OCI-LY7 (cell line): Measurements from ENCODE around the gene RTEL1. TPM values are rescaled to one million over a fixed set of nuclear protein-coding genes. Genes with fewer than 3 reads are reported as not detected.
"Not testable (repeated sequence)": the region's sequence is repeated elsewhere in the genome, so short reads cannot be mapped to it uniquely, and the experiment has no call there.

Experiments
- BruUV-seq: library from RNA; stranded (reverse); fragments of 400-500 nt; replicated peaks from 2 replicates; lab custom pipeline; 2021; lab: Mats Ljungman, UMichigan
- CTCF ChIA-PET: fragments of 300-600 bp; sonication (Branson Sonifier 250); formaldehyde crosslinking; loops from one replicate; lab custom pipeline; 2022; ENCODE audit warnings: antibody characterized with exemption; ENCODE audit not compliant: unreplicated experiment; lab: Charles Lee
- POLR2A ChIA-PET: fragments of 300-600 bp; sonication (Branson Sonifier 250); formaldehyde crosslinking; loops from one replicate; lab custom pipeline; 2022; ENCODE audit warnings: antibody characterized with exemption; lab: Charles Lee
- DNase-seq: peaks from one replicate; pipeline ENCODE4 v3.0.0-alpha.2; 2015; ENCODE audit warnings: low spot score
- H2AFZ ChIP-seq: fragments of 200-600 bp; sonication (generic), shearing (Covaris generic); 2 replicates; pipeline ENCODE4 v1.6.1; 2014; ENCODE audit warnings: mild to moderate bottlenecking, antibody characterized with exemption, low read length, moderate library complexity
- H3K27ac ChIP-seq: fragments of 200-600 bp; sonication (generic); 2 replicates; pipeline ENCODE4 v1.5.1; 2014; ENCODE audit warnings: mixed run types, low read depth, mild to moderate bottlenecking, moderate library complexity, low read length, inconsistent platforms; ENCODE audit not compliant: poor library complexity, severe bottlenecking
- H3K36me3 ChIP-seq: fragments of 200-600 bp; sonication (generic); 2 replicates; pipeline ENCODE4 v1.6.1; 2014; ENCODE audit warnings: mild to moderate bottlenecking, antibody characterized with exemption, low read length, moderate library complexity, mixed read lengths; ENCODE audit not compliant: insufficient read depth
- H3K4me1 ChIP-seq: fragments of 200-600 bp; sonication (generic); 2 replicates; pipeline ENCODE4 v1.5.1; 2014; ENCODE audit warnings: mild to moderate bottlenecking, low read length; ENCODE audit not compliant: insufficient read depth, poor library complexity, severe bottlenecking
- H3K4me2 ChIP-seq: fragments of 200-600 bp; sonication (generic); 2 replicates; pipeline ENCODE4 v1.6.1; 2014; ENCODE audit warnings: mild to moderate bottlenecking, low read length
- H3K4me3 ChIP-seq: fragments of 200-600 bp; sonication (generic); 2 replicates; pipeline ENCODE4 v1.5.1; 2014; ENCODE audit warnings: mild to moderate bottlenecking, low read depth, low read length; ENCODE audit not compliant: poor library complexity, severe bottlenecking
- H3K79me2 ChIP-seq: fragments of 200-600 bp; sonication (generic); 2 replicates; pipeline ENCODE4 v1.6.1; 2016; ENCODE audit warnings: low read depth, mild to moderate bottlenecking, low read length, moderate library complexity, mixed read lengths; ENCODE audit not compliant: insufficient read depth
- H3K9me2 ChIP-seq: fragments of 200-600 bp; sonication (generic); 2 replicates; pipeline ENCODE4 v1.6.1; 2016; ENCODE audit warnings: mild to moderate bottlenecking, low read length, mixed read lengths; ENCODE audit not compliant: insufficient read depth
- H3K9me3 ChIP-seq: fragments of 200-600 bp; sonication (generic); 2 replicates; pipeline ENCODE4 v1.6.1; 2014; ENCODE audit warnings: mild to moderate bottlenecking, mixed run types, low read length, mixed read lengths
- H4K20me1 ChIP-seq: fragments of 200-600 bp; sonication (generic); 2 replicates; pipeline ENCODE4 v1.6.1; 2014; ENCODE audit warnings: mild to moderate bottlenecking, antibody characterized with exemption, low read length, moderate library complexity, mixed read lengths; ENCODE audit not compliant: insufficient read depth
- EZH2phosphoT487 ChIP-seq: fragments of 200-600 bp; sonication (generic); IDR thresholded peaks from 2 replicates; pipeline ENCODE4 v1.6.1; 2018; ENCODE audit warnings: low read depth, borderline replicate concordance, mild to moderate bottlenecking, mixed run types, antibody characterized with exemption, low read length, moderate library complexity, mixed read lengths
- intact Hi-C: fragments of 100-400 bp; cut with micrococcal nuclease; formaldehyde crosslinking; loops from one replicate; pipeline ENCODE4 v1.10.0; 2022; ENCODE audit not compliant: unreplicated experiment
- total RNA-seq, 2 experiments: library from RNA; depleted of rRNA in 1 of 2; stranded (reverse); fragments of >200 nt in 1 of 2; shearing (Covaris generic) in 1 of 2; gene quantifications; 2 replicates each; pipeline ENCODE4 v1.2.3, GENCODE V29; 2014 to 2022
- TF ChIP-seq, protein P1 (sequence below): fragments of 200-600 bp; sonication (generic); conservative IDR thresholded peaks from 2 replicates; pipeline ENCODE4 v1.5.1; 2014; ENCODE audit warnings: mild to moderate bottlenecking, antibody characterized with exemption, low read length, moderate library complexity, mixed read lengths

The RTEL1 gene
- total RNA-seq, 2 experiments from 2014 or later: 22.5 to 47.2 TPM

DNA sequence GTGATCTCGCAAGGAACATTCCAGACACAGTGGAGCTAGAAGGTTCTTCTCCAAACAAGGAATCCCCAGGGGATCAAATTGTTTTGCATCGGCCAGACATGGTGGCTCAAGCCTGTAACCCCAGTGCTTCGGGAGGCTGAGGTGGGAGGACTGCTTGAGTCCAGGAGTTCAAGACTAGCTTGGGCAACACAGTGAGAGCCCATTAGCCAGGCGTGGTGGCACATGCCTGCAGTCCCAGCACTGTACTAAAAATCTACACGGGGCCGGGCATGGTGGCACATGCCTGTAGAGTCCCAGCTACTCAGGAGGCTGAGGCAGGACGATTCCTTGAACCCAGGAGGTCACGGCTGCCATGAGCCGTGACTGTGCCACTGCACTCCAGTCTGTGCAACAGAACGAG is 46.5 kb upstream of the RTEL1 start:
- H4K20me1 ChIP-seq: no peaks in the 10 kb centered on the region
- CTCF ChIA-PET: no interaction called here
- H2AFZ ChIP-seq: no peak overlapping the region
- no peaks in the 10 kb centered on the region for H3K79me2 ChIP-seq
- intact Hi-C loops: no loop called here
- no peak overlapping the region for H3K27ac ChIP-seq
- no peaks in the 10 kb centered on the region for H3K9me3 ChIP-seq
- POLR2A ChIA-PET: no interaction called here
- H3K4me2 ChIP-seq: no peak overlapping the region
- no peaks in the 10 kb centered on the region for H3K9me2 ChIP-seq
- TF ChIP-seq EZH2phosphoT487: no peak
- peaks cover 33% of the 10 kb centered on the region for H3K36me3 ChIP-seq
- no peak for DNase-seq
- H3K4me3 ChIP-seq: no peak overlapping the region
- no peaks in the 10 kb centered on the region for H3K4me1 ChIP-seq
- no TSS peak for BruUV-seq

DNA sequence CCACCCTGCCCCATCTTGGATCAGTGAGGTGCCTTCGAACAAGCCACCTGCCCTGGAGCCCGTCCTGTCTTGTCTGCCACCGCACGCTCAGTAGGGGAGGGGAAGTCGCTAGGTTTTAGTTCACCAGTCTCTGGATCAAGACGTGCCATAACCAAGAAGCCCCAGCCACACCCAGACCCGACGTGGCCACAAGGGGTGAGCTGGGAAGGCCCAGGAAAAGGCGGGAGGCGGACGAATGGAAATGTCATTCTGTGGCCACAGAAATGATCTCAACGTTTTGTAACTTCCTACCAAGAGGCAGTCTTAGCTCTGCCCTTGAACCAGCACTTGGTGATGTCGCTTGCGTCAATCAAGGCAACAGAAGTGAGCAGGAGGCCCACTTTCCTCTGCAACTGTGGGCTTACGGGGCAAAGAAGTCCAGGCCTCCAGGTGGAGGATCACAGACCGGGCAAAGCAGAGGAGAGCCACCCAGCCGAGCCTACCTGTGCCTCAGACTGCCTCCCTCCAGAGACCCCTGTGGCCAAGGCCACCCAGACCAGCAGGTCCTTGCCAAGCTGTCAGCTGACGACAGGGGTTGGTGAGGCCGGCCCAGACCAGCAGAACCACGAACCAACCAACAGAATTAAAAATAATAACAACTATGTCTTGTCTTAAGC is 45.7 kb upstream of the RTEL1 start:
- no TSS peak for BruUV-seq
- H3K4me2 ChIP-seq: no peak overlapping the region
- CTCF ChIA-PET: no interaction called here
- no peaks in the 10 kb centered on the region for H4K20me1 ChIP-seq
- DNase-seq: no peak
- no peaks in the 10 kb centered on the region for H3K79me2 ChIP-seq
- H2AFZ ChIP-seq: no peak overlapping the region
- POLR2A ChIA-PET: no interaction called here
- H3K4me1 ChIP-seq: no peaks in the 10 kb centered on the region
- peaks cover 38% of the 10 kb centered on the region for H3K36me3 ChIP-seq
- TF ChIP-seq, protein P1, sequence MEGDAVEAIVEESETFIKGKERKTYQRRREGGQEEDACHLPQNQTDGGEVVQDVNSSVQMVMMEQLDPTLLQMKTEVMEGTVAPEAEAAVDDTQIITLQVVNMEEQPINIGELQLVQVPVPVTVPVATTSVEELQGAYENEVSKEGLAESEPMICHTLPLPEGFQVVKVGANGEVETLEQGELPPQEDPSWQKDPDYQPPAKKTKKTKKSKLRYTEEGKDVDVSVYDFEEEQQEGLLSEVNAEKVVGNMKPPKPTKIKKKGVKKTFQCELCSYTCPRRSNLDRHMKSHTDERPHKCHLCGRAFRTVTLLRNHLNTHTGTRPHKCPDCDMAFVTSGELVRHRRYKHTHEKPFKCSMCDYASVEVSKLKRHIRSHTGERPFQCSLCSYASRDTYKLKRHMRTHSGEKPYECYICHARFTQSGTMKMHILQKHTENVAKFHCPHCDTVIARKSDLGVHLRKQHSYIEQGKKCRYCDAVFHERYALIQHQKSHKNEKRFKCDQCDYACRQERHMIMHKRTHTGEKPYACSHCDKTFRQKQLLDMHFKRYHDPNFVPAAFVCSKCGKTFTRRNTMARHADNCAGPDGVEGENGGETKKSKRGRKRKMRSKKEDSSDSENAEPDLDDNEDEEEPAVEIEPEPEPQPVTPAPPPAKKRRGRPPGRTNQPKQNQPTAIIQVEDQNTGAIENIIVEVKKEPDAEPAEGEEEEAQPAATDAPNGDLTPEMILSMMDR: no peak
- no peak for TF ChIP-seq EZH2phosphoT487
- no peak overlapping the region for H3K27ac ChIP-seq
- no peaks in the 10 kb centered on the region for H3K9me2 ChIP-seq
- intact Hi-C loops: no loop called here
- no peaks in the 10 kb centered on the region for H3K9me3 ChIP-seq
- no peak overlapping the region for H3K4me3 ChIP-seq

DNA sequence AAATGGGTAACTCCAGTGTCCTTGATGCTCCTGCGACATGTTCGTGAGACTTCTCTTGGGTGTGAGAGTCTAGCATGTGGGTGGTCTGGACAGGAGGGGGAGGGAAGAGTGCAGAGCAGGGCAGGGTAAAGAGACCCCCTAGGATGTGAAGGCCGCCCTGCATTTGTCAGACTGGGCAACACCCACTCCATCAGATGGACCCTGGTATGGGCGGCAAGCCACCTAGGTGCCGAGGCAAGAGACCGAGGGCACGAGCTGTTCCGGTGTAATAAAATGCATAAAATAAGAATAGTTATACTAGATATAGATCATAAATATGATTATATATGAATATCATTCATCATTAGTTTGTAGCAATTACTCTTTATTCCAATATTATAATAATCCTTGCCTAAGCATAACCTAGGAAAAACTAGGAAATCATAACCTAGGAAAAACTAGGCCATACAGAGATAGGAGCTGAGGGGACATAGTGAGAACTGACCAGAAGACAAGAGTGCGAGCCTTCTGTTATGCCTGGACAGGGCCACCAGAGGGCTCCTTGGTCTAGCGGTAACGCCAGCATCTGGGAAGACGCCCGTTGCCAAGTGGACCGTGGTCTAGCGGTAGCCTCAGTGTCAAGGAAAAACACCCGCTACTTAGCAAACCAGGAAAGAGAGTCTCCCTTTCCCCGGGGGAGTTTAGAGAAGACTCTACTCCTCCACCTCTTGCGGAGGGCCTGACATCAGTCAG is 44.1 kb upstream of the RTEL1 start:
- H3K4me3 ChIP-seq, H3K79me2 ChIP-seq, H3K9me2 ChIP-seq, BruUV-seq, H3K27ac ChIP-seq, H3K4me2 ChIP-seq, H3K4me1 ChIP-seq, DNase-seq, intact Hi-C loops, POLR2A ChIA-PET, H4K20me1 ChIP-seq, H3K9me3 ChIP-seq, CTCF ChIA-PET, H2AFZ ChIP-seq: not testable (repeated sequence)
- peaks cover 52% of the 10 kb centered on the region for H3K36me3 ChIP-seq
- TF ChIP-seq, protein P1: 0 out of 2 replicates have a peak, but pooled peaks have one; percentile 35
